ENCODE data around the gene PICALM. TPM values are rescaled to one million over a fixed set of nuclear protein-coding genes. Genes with fewer than 3 reads are reported as not detected.

Gene PICALM
- total RNA-seq, 1 experiment from 2014 or later: 196 TPM

- DNase-seq (ENCODE audit: low spot score): no peak
Measured at GRCh38 chr11:86079421-86079820, 10.5 kb upstream of the PICALM start.

DNA sequence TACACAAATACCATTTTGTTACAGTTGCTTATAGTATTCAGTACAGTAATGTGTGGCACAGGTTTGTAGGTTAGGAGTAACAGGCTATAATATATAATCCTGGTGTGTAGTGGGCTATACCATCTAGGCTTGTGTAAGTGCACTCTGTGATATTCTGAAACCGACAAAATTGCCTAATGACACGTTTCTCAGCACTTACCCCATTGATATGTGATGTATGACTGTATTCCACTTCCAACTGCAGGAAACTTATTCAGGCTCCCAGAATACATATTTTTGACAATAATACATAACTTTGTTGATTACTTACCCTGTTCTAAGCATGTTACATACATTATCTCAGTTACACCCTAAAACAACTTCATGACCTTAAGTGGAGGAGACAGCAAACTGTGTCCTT, 5.1 kb upstream of the PICALM start:
- no peak for DNase-seq (ENCODE audit: low spot score)

DNA sequence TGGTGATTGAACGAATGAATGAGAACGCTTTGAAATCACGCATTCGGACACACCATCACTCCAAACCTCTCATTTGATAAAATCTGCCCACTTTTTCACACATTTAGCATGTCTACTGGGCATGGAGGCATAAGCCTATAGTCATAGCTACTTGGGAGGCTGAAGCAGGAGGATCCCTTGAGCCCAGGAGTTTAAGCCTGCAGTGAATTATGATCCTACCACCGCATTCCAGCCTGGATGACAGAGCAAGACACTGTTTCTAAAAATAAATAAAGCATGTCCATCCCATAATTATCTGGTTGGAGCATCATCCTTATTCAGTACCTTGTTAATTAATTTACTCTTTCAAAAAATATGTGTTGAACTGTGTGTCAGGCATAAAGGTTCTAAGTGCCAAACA, 3.3 kb upstream of the PICALM start:
- DNase-seq (ENCODE audit: low spot score): peak; percentile 28

GRCh38 chr11:86070142-86071056, 1.5 kb upstream of the PICALM start:
- DNase-seq (ENCODE audit: low spot score): peak; percentile 35

GRCh38 chr11:86069408-86070101, 671 bp upstream of the PICALM start:
- DNase-seq (ENCODE audit: low spot score): peak; percentile 98

DNA sequence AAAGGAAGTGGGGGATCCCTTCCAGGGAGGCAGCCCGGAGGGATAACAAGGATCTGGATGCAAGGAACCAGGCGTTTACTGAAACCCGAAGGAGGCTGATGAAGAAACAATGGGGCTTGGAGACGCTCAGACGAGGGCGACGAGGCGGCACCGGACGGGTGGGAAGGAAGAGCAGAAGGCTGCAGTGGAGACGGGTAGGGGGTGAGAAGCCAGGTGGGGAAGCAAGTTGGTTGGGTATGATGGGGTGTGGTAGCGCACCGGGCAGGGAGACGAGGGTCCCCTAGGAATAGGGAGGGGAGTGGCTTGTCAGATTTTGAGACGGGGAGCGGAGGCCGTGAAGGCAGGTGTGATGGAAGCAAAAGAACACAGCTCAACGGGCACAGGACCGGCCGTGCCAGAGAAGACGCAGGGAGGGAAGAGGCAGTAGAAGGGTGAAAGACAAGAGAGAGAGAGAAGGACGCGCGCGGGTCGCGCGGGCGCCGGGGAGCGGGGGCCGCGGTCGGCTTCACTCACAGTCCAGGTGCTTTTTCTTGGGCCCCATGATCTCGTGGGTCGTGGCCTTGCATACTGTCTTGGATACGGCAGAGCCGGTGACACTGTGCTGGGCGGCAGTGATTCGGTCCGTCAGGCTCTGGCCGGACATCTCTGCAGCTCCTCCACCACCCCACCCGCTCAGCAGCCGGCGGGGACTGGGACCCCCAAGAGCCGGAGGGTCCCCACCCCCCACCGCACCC, 579 bp downstream of the PICALM start:
- DNase-seq (ENCODE audit: low spot score): peak; percentile 40

- no peak for DNase-seq (ENCODE audit: low spot score)
Measured at GRCh38 chr11:86067851-86068137, 1.1 kb downstream of the PICALM start.

DNA sequence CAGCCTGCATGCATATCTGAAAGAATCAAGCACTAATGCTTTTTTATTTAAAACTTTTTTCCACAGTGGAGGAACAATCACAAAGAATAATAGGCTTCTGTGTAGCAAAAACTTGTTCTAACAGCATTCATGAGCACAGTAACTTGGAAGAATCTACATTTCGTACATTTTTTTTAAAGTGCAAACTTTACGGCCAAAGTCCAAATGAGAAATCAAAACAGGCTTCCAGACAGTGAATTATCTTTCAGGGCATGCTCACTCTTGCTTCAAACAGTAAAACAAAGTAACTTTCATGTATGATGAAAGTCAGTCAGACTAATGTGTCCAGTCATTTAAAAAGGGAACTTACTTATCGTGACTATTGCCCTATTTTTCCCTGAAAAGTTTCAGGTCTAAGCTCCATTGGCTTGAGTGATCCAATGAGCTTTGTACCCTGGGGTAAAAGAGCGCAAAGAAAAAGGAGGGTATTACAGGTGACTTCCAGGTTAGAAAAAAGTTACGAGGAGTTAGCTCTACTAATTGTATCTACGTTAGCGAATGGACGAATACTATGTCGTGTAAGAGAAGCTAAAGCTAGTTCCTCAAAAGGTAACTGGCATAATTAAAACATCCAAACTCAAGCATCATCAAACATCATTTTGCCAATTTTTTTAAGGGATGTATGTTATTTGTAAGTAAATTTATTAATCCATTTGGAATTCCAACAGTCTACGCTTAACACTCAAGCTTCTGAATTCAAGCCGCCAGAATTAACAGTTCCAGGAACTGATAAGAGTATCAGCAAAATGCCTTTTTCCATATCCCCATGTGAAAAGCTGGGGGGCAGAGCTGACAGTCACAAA, 1.7 kb downstream of the PICALM start:
- no peak for DNase-seq (ENCODE audit: low spot score)

GRCh38 chr11:86066657-86067008, 2.3 kb downstream of the PICALM start:
- no peak for DNase-seq (ENCODE audit: low spot score)

GRCh38 chr11:86066033-86066432, 2.9 kb downstream of the PICALM start:
- DNase-seq (ENCODE audit: low spot score): no peak

DNA sequence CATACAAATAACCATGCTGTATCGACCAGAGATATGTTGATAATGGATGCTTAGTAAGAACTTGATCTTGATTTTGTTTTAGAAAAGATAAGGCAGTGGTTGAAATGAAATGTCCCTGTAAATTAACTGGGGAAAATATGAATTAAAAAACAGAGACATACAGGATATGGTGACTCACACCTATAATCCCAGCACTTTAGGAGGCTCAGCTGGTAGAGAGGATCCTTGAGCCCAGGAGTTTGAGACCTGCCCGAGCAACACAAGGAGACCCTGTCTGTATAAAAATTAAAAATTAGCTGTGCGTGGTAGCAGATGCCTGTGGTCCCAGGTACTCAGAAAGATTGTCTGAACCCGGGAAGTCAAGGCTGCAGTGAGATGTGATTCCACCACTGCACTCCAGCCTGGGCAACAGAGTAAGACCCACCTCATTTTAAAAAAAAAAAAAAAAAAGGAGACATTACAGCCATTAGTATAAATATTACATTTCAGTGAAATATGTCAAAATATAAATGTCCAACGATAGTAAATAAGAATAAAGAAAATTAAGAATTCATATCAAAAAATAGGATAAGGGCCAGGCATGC, 4.6 kb downstream of the PICALM start:
- DNase-seq (ENCODE audit: low spot score): peak; percentile 34

DNA sequence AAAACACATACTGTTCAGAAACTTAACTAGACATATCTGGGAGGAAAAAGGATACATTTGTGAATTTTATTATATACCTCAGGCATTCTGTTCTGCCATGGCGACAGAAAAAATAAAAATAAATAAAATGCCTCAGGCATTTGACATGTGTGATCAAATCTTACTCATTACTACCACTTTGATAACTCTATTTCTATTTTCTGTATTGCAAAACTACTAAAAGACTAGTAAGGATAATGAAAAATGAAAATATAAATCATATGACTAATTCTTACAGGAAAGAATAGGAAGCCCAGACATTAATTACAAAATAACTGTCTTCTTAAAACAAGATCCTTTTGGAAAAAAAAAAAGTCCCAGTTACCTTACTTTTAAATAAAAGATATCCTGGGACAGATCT, 5.3 kb downstream of the PICALM start:
- DNase-seq (ENCODE audit: low spot score): no peak

GRCh38 chr11:86062719-86063118, 6.2 kb downstream of the PICALM start:
- no peak for DNase-seq (ENCODE audit: low spot score)

GRCh38 chr11:86061483-86062205, 7.2 kb downstream of the PICALM start:
- DNase-seq (ENCODE audit: low spot score): no peak

DNA sequence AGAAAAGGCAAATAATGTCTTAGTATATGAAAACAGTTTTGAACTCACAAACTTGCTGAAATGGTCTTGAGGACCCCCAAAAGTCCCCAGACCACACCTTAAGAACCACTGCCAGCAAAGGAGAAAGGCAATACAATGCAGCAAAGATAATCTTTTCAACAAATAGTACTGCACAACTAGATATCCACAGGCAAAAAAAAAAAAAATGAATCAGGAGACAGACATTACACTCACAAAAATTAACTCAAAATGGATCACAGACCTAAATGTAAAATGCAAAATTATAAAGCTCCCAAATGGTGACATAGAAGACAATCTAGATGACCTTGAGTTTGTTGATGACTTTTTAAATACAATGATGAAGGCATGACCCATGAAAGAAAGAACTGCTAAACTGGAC, 8.3 kb downstream of the PICALM start:
- DNase-seq (ENCODE audit: low spot score): no peak

GRCh38 chr11:86058360-86058759, 10.5 kb downstream of the PICALM start:
- no peak for DNase-seq (ENCODE audit: low spot score)

DNA sequence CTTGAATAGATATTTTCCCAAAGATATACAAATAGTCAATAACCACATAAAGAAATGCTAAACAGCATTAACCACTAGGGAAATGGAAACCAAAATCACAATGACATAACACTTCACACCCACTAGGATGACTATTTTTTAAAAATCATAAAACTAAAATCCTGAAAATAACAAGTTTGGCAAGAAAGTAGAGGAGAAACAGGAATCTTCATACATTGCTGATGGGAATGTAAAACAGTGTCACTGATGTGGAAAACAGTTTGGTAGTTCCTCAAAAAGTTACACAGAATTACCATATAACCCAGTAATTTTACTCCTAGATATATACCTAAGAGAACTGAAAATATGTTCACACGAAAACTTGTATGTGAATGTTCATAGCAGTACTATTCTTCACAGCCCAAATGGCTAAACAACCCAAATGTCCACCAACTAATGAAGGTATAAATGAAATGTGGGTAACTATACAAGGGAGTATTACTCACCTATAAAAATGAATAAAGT, 12.5 kb downstream of the PICALM start:
- no peak for DNase-seq (ENCODE audit: low spot score)

DNA sequence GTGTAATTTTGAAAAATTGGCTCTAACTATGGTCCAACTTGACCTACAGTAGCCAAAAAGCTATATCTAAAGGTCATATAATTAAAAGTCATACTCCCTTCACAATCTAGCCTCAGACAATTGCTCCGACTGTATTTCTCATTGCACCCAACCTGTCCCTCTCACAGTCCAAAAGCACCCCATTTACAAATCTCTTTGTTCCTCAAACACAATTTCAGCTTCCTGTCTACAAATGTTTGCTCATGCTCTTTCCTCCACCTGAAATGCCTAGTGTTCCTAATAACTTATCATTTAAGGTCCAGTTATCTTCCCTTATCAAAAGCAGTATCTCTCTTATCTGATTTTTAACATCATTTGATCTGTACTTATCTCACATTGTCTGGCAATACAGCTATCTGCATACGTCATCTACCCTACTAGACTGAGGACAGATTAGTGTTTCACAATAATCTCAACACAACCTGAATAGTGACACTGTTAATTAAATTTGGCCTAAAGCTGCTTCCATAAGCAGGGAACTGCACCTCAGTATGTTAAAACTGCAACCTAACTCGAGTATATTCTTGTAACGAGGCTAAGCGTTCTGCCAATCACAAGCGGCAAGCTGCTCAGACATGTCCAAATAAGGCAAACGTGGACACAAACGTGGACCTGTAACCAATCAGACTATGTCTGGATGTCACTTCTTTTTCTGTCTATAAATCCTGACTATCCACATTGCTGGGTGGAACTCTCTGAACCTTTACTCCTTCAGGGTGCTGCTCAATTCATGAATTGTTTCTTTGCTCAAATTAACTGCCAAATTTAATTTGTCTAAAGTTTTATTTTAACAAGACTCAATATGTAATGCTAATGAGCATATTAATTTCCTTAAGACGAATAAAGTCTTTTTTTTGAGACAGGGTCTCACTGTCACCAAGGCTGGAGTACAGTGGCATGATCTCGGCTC, 15.9 kb downstream of the PICALM start:
- DNase-seq (ENCODE audit: low spot score): no peak

DNA sequence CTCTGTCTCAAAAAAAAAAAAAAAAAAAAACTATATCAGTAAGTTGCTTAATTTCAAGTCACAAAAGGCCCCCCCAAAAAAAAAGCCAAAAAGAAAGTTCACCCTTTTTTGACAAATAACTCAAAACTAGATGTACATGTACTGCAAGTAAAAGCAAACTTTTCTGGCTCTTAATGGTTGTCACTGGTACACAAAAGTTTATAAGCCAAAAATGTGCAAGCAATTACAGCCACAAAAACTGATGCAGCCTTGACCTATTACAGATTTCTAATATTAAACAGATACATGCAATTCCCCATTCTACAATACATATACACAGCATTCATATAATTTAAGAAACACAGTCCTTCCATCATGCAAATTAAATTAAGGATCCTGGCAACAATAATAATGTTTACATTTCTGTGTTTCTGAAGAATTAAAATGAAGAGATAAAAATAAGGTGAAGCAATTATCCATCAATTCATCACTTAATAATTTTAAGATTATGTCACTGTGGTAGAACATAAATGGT, 18.6 kb downstream of the PICALM start:
- no peak for DNase-seq (ENCODE audit: low spot score)

Measured in A172 (cell line).